GM23338 (cell line): ENCODE results near the gene FARP1. TPM values are rescaled to one million over a fixed set of nuclear protein-coding genes. Genes with fewer than 3 reads are reported as not detected.

Experiments
- ATAC-seq: fragments of 200-7000 bp; cut with Tn5 transposase; 3 replicates; pipeline ENCODE4 v1.9.1; 2020
- DNase-seq: peaks from one replicate; pipeline ENCODE4 v3.0.0-alpha.2; 2015; ENCODE audit warnings: low spot score
- H2AFZ ChIP-seq: fragments of 200-600 bp; sonication (generic); 2 replicates; pipeline ENCODE4 v1.8.0; 2016; ENCODE audit warnings: antibody characterized with exemption, mild to moderate bottlenecking, moderate library complexity
- H3F3A ChIP-seq: fragments of 200-600 bp; sonication (generic); replicated peaks from 2 replicates; pipeline ENCODE4 v1.8.0; 2017; ENCODE audit warnings: antibody characterized with exemption, mixed run types, low read depth
- H3K27ac ChIP-seq: fragments of 200-600 bp; sonication (generic); 2 replicates; pipeline ENCODE4 v1.6.1; 2016; ENCODE audit warnings: low read depth
- H3K27me3 ChIP-seq: fragments of 200-600 bp; sonication (generic); 2 replicates; pipeline ENCODE4 v1.8.0; 2016; ENCODE audit warnings: mild to moderate bottlenecking, mixed run types, moderate library complexity; ENCODE audit not compliant: insufficient read depth
- H3K36me3 ChIP-seq: fragments of 200-600 bp; sonication (generic); 2 replicates; pipeline ENCODE4 v1.8.0; 2016; ENCODE audit warnings: mild to moderate bottlenecking; ENCODE audit not compliant: insufficient read depth
- H3K4me1 ChIP-seq: fragments of 200-600 bp; sonication (generic); 2 replicates; pipeline ENCODE4 v1.8.0; 2016; ENCODE audit warnings: mild to moderate bottlenecking, moderate library complexity; ENCODE audit not compliant: insufficient read depth
- H3K4me2 ChIP-seq: fragments of 200-600 bp; sonication (generic); 2 replicates; pipeline ENCODE4 v1.7.1; 2017; ENCODE audit warnings: mixed run types
- H3K4me3 ChIP-seq: fragments of 200-600 bp; sonication (generic); 2 replicates; pipeline ENCODE4 v1.6.1; 2016; ENCODE audit warnings: mixed run types
- H3K79me2 ChIP-seq: fragments of 200-600 bp; sonication (generic); replicated peaks from 2 replicates; pipeline ENCODE4 v1.8.0; 2017; ENCODE audit warnings: mild to moderate bottlenecking; ENCODE audit not compliant: insufficient read depth
- H3K9me2 ChIP-seq: fragments of 200-600 bp; sonication (generic); 2 replicates; pipeline ENCODE4 v1.8.0; 2017; ENCODE audit not compliant: insufficient read depth
- H4K20me1 ChIP-seq: fragments of 200-600 bp; sonication (generic); replicated peaks from 2 replicates; pipeline ENCODE4 v1.8.0; 2017; ENCODE audit warnings: mild to moderate bottlenecking; ENCODE audit not compliant: insufficient read depth
- H3K27ac Mint-ChIP-seq: 2 replicates; pipeline ENCODE4 v1.8.0; 2020; ENCODE audit warnings: inconsistent platforms, mild to moderate bottlenecking, moderate library complexity, mixed read lengths
- H3K27me3 Mint-ChIP-seq: 3 replicates; pipeline ENCODE4 v1.8.0; 2022; ENCODE audit warnings: low read depth, mild to moderate bottlenecking, moderate library complexity, mixed read lengths, inconsistent platforms; ENCODE audit not compliant: insufficient read depth, poor library complexity
- H3K36me3 Mint-ChIP-seq: 3 replicates; pipeline ENCODE4 v1.8.0; 2021; ENCODE audit warnings: low read depth, mild to moderate bottlenecking, inconsistent platforms, moderate library complexity, mixed read lengths
- H3K4me1 Mint-ChIP-seq: 3 replicates; pipeline ENCODE4 v1.8.0; 2020; ENCODE audit warnings: mild to moderate bottlenecking, inconsistent platforms, mixed read lengths
- H3K4me3 Mint-ChIP-seq: 3 replicates; pipeline ENCODE4 v1.8.0; 2021; ENCODE audit warnings: moderate library complexity, mild to moderate bottlenecking, inconsistent platforms, mixed read lengths
- H3K9me3 Mint-ChIP-seq: 3 replicates; pipeline ENCODE4 v1.8.0; 2020; ENCODE audit warnings: moderate library complexity, mild to moderate bottlenecking, inconsistent platforms, mixed read lengths
- CREB1 ChIP-seq: fragments of 250-450 bp; sonication (Bioruptor Pico); IDR thresholded peaks from 2 replicates; pipeline ENCODE4 v1.5.0; 2020; ENCODE audit warnings: low read depth, mild to moderate bottlenecking, moderate library complexity
- EZH2 ChIP-seq: fragments of 200-600 bp; sonication (generic); IDR thresholded peaks from one replicate; pipeline ENCODE4 v1.8.0; 2017; ENCODE audit warnings: antibody characterized with exemption, mild to moderate bottlenecking, low read depth; ENCODE audit not compliant: unreplicated experiment
- EZH2phosphoT487 ChIP-seq: fragments of 200-600 bp; sonication (generic); IDR thresholded peaks from one replicate; pipeline ENCODE4 v1.8.1; 2018; ENCODE audit warnings: antibody characterized with exemption; ENCODE audit not compliant: unreplicated experiment
- JUNB ChIP-seq: IDR thresholded peaks from one replicate; pipeline ENCODE4 v1.6.1; 2016; ENCODE audit warnings: antibody characterized with exemption; ENCODE audit not compliant: unreplicated experiment
- NANOG ChIP-seq: IDR thresholded peaks from 2 replicates; pipeline ENCODE4 v1.6.1; 2016; ENCODE audit warnings: antibody characterized with exemption, borderline replicate concordance
- POLR2AphosphoS5 ChIP-seq: IDR thresholded peaks from 2 replicates; pipeline ENCODE4 v1.6.1; 2016; ENCODE audit warnings: antibody characterized with exemption, low read depth
- REST ChIP-seq: IDR thresholded peaks from one replicate; pipeline ENCODE4 v1.6.1; 2018; ENCODE audit warnings: antibody characterized with exemption; ENCODE audit not compliant: unreplicated experiment
- STAT1 ChIP-seq: IDR thresholded peaks from one replicate; pipeline ENCODE4 v1.6.1; 2016; ENCODE audit warnings: antibody characterized with exemption; ENCODE audit not compliant: unreplicated experiment
- ZNF114 ChIP-seq: fragments of 250-450 bp; sonication (Bioruptor Pico); IDR thresholded peaks from 2 replicates; pipeline ENCODE4 v1.5.0; 2020; ENCODE audit warnings: mild to moderate bottlenecking, moderate library complexity
- ZNF331 ChIP-seq: fragments of 250-450 bp; sonication (Bioruptor Pico); IDR thresholded peaks from 2 replicates; pipeline ENCODE4 v1.5.0; 2020; ENCODE audit warnings: low read depth, mild to moderate bottlenecking, moderate library complexity
- ZNF462 ChIP-seq: fragments of 250-450 bp; sonication (Bioruptor Pico); IDR thresholded peaks from 2 replicates; pipeline ENCODE4 v1.5.0; 2020; ENCODE audit warnings: mild to moderate bottlenecking, moderate library complexity
- polyA plus RNA-seq: library from polyadenylated mRNA; unstranded; fragments of >200 nt; fragmentation: Nextera tagmentation; extraction: Ambion mirVana; gene quantifications from 2 replicates; pipeline ENCODE4 v1.2.1, GENCODE V29; 2016
- total RNA-seq: library from RNA; depleted of rRNA; stranded (reverse); fragments of >200 nt; shearing (Covaris generic); gene quantifications from 2 replicates; pipeline ENCODE4 v1.2.3, GENCODE V29; 2014
- TF ChIP-seq, protein P1 (sequence below), 2 experiments: fragments of 200-600 bp in 1 of 2; sonication (generic) in 1 of 2; conservative IDR thresholded peaks; 2 replicates each; pipeline versions ENCODE4 v1.5.1 to v1.6.1; 2016 to 2017; ENCODE audit warnings: antibody characterized with exemption in 2 of 2, low read depth in 2 of 2, mild to moderate bottlenecking in 2 of 2, moderate library complexity in 1 of 2

FARP1 gene
- total and polyA plus RNA-seq, 2 experiments from 2014 or later = 53.6 to 82.5 TPM

GRCh38 chr13:98320561-98321105 is 177.7 kb downstream of the FARP1 start (continued):
- TF ChIP-seq, protein P1, sequence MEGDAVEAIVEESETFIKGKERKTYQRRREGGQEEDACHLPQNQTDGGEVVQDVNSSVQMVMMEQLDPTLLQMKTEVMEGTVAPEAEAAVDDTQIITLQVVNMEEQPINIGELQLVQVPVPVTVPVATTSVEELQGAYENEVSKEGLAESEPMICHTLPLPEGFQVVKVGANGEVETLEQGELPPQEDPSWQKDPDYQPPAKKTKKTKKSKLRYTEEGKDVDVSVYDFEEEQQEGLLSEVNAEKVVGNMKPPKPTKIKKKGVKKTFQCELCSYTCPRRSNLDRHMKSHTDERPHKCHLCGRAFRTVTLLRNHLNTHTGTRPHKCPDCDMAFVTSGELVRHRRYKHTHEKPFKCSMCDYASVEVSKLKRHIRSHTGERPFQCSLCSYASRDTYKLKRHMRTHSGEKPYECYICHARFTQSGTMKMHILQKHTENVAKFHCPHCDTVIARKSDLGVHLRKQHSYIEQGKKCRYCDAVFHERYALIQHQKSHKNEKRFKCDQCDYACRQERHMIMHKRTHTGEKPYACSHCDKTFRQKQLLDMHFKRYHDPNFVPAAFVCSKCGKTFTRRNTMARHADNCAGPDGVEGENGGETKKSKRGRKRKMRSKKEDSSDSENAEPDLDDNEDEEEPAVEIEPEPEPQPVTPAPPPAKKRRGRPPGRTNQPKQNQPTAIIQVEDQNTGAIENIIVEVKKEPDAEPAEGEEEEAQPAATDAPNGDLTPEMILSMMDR (conservative IDR thresholded peaks at IDR 0.05; ENCODE audit: low read depth in 2 of 2) = no peak
- TF ChIP-seq POLR2AphosphoS5 = no peak
- TF ChIP-seq STAT1 = no peak
- no peak for TF ChIP-seq JUNB
- no peak for TF ChIP-seq EZH2phosphoT487
- no peak for TF ChIP-seq NANOG
- TF ChIP-seq CREB1 (CRISPR knock-in tag) = no peak

DNA sequence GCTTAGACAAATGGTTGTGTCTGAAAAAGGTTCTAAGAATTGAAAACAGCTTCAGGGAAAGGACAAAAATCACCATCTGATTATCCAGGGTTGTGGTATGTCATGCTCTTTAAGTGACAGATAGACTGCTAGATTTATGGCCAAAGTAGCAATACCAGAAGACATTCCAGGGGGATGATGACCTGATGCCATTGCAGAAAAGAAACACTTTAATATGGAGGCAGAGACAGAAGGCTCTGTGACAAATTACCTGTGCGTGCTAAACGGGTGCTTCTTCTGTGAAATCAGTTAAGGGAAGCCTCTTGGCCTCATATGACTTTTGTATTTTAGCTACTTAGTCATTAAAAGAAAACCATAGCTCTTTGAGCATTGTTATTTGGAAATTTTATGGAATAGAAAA is 178.5 kb downstream of the FARP1 start:
- H3K4me3 Mint-ChIP-seq = no peak overlapping the region
- no peak overlapping the region for H3K4me2 ChIP-seq
- H2AFZ ChIP-seq = no peak overlapping the region
- no peaks in the 10 kb centered on the region for H3F3A ChIP-seq
- no peak overlapping the region for H3K27ac ChIP-seq
- ATAC-seq (no peak), DNase-seq (no peak)
- H4K20me1 ChIP-seq = no peaks in the 10 kb centered on the region; the same call in 1 of the 2 replicates
- no peaks in the 10 kb centered on the region; the same call in 2 of the 3 replicates for H3K9me3 Mint-ChIP-seq
- H3K9me2 ChIP-seq = 0 out of 2 replicates have a peak, but pooled peaks cover 7% of the 10 kb centered on the region
- peaks cover 36% of the 10 kb centered on the region for H3K79me2 ChIP-seq
- no peaks in the 10 kb centered on the region for H3K36me3 ChIP-seq
- H3K4me3 ChIP-seq = no peak overlapping the region
- H3K36me3 Mint-ChIP-seq = peaks cover 6% of the 10 kb centered on the region; the same call in 2 of the 3 replicates
- H3K27me3 Mint-ChIP-seq = peaks cover 11% of the 10 kb centered on the region
- no peaks in the 10 kb centered on the region for H3K27me3 ChIP-seq
- peaks cover 55% of the 10 kb centered on the region for H3K4me1 Mint-ChIP-seq
- H3K4me1 ChIP-seq = peaks cover 31% of the 10 kb centered on the region
- H3K27ac Mint-ChIP-seq = no peak overlapping the region
- TF ChIP-seq ZNF114 (CRISPR knock-in tag) (no peak), EZH2 (no peak), NANOG (no peak), REST (no peak), ZNF331 (no peak), ZNF462 (CRISPR knock-in tag) (no peak)
- TF ChIP-seq, protein P1 (conservative IDR thresholded peaks at IDR 0.05; ENCODE audit: low read depth in 2 of 2) = no peak
